LNCAP (cell line): Measurements from ENCODE around the gene RIPOR3.

Experiments
- CTCF ChIP-seq: fragments of 450-650 bp; IDR thresholded peaks from 2 replicates; pipeline ENCODE4 v1.5.1; 2017; ENCODE audit warnings: mild to moderate bottlenecking

RIPOR3 gene

GRCh38 chr20:50588034-50588736, 103.2 kb downstream of the RIPOR3 start:
- TF ChIP-seq CTCF: peak; percentile 96

- no peak for TF ChIP-seq CTCF
Measured at GRCh38 chr20:50587291-50587961, 103.9 kb downstream of the RIPOR3 start.

- no peak for TF ChIP-seq CTCF
Measured at GRCh38 chr20:50586531-50587232, 104.7 kb downstream of the RIPOR3 start.

- no peak for TF ChIP-seq CTCF
Measured at GRCh38 chr20:50585678-50586077, 105.7 kb downstream of the RIPOR3 start.

GRCh38 chr20:50585214-50585613, 106.1 kb downstream of the RIPOR3 start:
- no peak for TF ChIP-seq CTCF

GRCh38 chr20:50584687-50585086, 106.7 kb downstream of the RIPOR3 start:
- TF ChIP-seq CTCF: no peak

- no peak for TF ChIP-seq CTCF
Measured at GRCh38 chr20:50583442-50584150, 107.7 kb downstream of the RIPOR3 start.
